ENCODE results near the gene HMCN2.

HMCN2 gene

DNA sequence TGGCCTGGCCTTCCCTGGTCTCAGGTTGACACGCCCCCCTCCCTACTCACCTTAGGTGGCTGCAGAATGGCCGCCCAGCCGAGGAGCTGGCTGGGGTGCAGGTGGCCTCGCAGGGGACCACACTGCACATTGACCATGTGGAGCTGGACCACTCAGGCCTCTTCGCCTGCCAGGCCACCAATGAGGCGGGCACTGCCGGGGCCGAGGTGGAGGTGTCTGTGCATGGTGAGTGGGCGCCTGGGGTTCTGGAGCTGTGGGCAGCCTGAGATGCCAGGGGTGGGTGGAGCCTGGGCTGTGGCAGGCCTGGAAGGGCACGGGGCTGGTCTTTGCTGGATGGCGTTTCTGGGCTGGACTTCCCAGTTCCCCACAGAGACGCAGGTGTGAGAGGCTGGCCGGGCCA is 90.5 kb downstream of the HMCN2 start:
- TF ChIP-seq, protein P1, sequence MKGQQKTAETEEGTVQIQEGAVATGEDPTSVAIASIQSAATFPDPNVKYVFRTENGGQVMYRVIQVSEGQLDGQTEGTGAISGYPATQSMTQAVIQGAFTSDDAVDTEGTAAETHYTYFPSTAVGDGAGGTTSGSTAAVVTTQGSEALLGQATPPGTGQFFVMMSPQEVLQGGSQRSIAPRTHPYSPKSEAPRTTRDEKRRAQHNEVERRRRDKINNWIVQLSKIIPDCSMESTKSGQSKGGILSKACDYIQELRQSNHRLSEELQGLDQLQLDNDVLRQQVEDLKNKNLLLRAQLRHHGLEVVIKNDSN (IDR thresholded peaks at IDR 0.05): no peak
- no peak for TF ChIP-seq ZBTB7A (IDR thresholded peaks at IDR 0.05; ENCODE audit: low read depth)
- no peak for TF ChIP-seq CEBPB (IDR thresholded peaks at IDR 0.05)
- no peak for TF ChIP-seq EP300 (IDR thresholded peaks at IDR 0.05; ENCODE audit: borderline replicate concordance)
- TF ChIP-seq RAD21 (IDR thresholded peaks at IDR 0.05; ENCODE audit: low read depth): no peak

GRCh38 chr9:130356877-130357584 is 91.5 kb downstream of the HMCN2 start:
- no peak for TF ChIP-seq TEAD4 (IDR thresholded peaks at IDR 0.05)
- no peak for TF ChIP-seq EP300 (IDR thresholded peaks at IDR 0.05; ENCODE audit: borderline replicate concordance)
- TF ChIP-seq FOXM1 (IDR thresholded peaks at IDR 0.05; ENCODE audit: borderline replicate concordance, low read depth): no peak
- TF ChIP-seq TAF1 (IDR thresholded peaks at IDR 0.05; ENCODE audit: low read depth): no peak
- TF ChIP-seq, protein P2, sequence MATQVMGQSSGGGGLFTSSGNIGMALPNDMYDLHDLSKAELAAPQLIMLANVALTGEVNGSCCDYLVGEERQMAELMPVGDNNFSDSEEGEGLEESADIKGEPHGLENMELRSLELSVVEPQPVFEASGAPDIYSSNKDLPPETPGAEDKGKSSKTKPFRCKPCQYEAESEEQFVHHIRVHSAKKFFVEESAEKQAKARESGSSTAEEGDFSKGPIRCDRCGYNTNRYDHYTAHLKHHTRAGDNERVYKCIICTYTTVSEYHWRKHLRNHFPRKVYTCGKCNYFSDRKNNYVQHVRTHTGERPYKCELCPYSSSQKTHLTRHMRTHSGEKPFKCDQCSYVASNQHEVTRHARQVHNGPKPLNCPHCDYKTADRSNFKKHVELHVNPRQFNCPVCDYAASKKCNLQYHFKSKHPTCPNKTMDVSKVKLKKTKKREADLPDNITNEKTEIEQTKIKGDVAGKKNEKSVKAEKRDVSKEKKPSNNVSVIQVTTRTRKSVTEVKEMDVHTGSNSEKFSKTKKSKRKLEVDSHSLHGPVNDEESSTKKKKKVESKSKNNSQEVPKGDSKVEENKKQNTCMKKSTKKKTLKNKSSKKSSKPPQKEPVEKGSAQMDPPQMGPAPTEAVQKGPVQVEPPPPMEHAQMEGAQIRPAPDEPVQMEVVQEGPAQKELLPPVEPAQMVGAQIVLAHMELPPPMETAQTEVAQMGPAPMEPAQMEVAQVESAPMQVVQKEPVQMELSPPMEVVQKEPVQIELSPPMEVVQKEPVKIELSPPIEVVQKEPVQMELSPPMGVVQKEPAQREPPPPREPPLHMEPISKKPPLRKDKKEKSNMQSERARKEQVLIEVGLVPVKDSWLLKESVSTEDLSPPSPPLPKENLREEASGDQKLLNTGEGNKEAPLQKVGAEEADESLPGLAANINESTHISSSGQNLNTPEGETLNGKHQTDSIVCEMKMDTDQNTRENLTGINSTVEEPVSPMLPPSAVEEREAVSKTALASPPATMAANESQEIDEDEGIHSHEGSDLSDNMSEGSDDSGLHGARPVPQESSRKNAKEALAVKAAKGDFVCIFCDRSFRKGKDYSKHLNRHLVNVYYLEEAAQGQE (IDR thresholded peaks at IDR 0.05; ENCODE audit: low read depth): no peak
- TF ChIP-seq YY1 (IDR thresholded peaks at IDR 0.05; ENCODE audit: low read depth): no peak
- TF ChIP-seq RAD21 (IDR thresholded peaks at IDR 0.05; ENCODE audit: low read depth): no peak
- TF ChIP-seq TCF12 (IDR thresholded peaks at IDR 0.05; ENCODE audit: low read depth): no peak
- no peak for TF ChIP-seq NFIC (IDR thresholded peaks at IDR 0.05)
- no peak for TF ChIP-seq CEBPB (IDR thresholded peaks at IDR 0.05)
- TF ChIP-seq, protein P1 (IDR thresholded peaks at IDR 0.05): no peak
- TF ChIP-seq ZBTB7A (IDR thresholded peaks at IDR 0.05; ENCODE audit: low read depth): no peak
- no peak for TF ChIP-seq EGR1 (IDR thresholded peaks at IDR 0.05)
- no peak for TF ChIP-seq MAX (IDR thresholded peaks at IDR 0.05)
- no peak for TF ChIP-seq CREB1 (IDR thresholded peaks at IDR 0.05; ENCODE audit: low read depth)

DNA sequence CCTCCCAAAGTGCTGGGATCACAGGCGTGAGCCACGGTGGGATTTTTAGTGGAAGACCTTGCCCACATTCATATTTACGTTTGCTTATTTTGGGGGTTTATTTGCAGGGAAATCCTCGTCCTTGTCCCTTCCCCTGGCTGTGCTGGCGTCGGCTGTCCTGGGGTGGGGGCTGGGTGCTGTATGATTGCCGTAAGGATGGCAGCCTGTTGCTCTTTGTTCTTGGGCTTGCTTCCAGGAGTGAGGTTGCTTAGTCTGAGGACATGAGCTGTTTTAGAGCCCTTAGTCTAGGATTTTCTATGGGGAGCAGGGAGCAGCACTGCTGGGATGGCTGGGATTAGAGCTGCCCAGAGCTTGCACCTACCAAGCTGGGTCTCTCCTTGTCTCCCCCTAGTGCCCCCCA is 93.4 kb downstream of the HMCN2 start:
- TF ChIP-seq MAX (IDR thresholded peaks at IDR 0.05) (no peak), TEAD4 (IDR thresholded peaks at IDR 0.05) (no peak), RAD21 (IDR thresholded peaks at IDR 0.05; ENCODE audit: low read depth) (no peak), CREB1 (IDR thresholded peaks at IDR 0.05; ENCODE audit: low read depth) (no peak), TCF12 (IDR thresholded peaks at IDR 0.05; ENCODE audit: low read depth) (no peak), CEBPB (IDR thresholded peaks at IDR 0.05) (no peak), NFIC (IDR thresholded peaks at IDR 0.05) (no peak), ZBTB7A (IDR thresholded peaks at IDR 0.05; ENCODE audit: low read depth) (no peak)
- TF ChIP-seq, protein P2 (IDR thresholded peaks at IDR 0.05; ENCODE audit: low read depth): no peak
- TF ChIP-seq, protein P1 (IDR thresholded peaks at IDR 0.05): no peak

DNA sequence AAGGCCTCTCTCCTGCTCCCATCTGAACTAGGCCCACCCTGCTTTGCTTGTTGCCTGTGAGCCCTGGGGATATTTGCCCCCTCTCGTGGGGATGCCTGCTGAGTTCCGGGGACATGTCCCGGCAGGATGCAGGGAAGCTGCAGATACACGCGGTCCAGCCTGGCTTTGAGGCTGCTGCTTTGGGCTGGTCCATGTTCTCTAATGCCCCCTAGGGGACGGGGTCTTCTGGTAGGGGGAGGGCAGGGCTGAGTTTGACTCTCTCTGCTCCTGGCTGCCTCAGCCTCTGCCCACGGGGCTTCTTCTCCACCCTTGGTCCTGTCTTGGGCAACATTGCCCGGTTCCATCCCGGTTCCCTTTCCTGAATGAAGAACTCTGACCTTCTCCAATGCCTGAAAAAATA is 94.3 kb downstream of the HMCN2 start:
- TF ChIP-seq, protein P1 (IDR thresholded peaks at IDR 0.05): no peak
- no peak for TF ChIP-seq YY1 (IDR thresholded peaks at IDR 0.05; ENCODE audit: low read depth)
- TF ChIP-seq FOXM1 (IDR thresholded peaks at IDR 0.05; ENCODE audit: borderline replicate concordance, low read depth): no peak
- no peak for TF ChIP-seq TAF1 (IDR thresholded peaks at IDR 0.05; ENCODE audit: low read depth)
- no peak for TF ChIP-seq CREB1 (IDR thresholded peaks at IDR 0.05; ENCODE audit: low read depth)
- no peak for TF ChIP-seq EGR1 (IDR thresholded peaks at IDR 0.05)
- no peak for TF ChIP-seq ZBTB7A (IDR thresholded peaks at IDR 0.05; ENCODE audit: low read depth)
- TF ChIP-seq NFIC (IDR thresholded peaks at IDR 0.05): no peak
- TF ChIP-seq TCF12 (IDR thresholded peaks at IDR 0.05; ENCODE audit: low read depth): no peak

DNA sequence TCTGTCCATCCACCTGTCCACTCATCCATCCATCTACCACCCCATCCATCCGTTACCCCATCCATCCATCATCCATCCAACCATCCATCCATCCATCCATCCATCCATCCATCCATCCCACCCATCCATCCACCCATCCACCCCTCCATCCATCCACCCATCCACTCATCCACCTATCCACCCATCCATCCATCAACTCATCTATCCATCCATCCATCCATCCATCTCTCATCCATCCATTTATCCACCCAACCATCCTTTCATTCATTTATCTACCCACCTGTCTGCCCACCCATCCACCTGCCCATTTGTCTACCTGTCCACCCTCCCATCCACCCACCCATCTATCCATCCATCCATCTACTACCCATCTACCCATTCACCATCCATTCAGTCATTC is 95.1 kb downstream of the HMCN2 start:
- TF ChIP-seq FOXM1 (IDR thresholded peaks at IDR 0.05; ENCODE audit: borderline replicate concordance, low read depth): no peak
